Body of pancreas (tissue), 4 donors: ENCODE data around the gene PTPRN2.

Source experiments
- CTCF ChIP-seq, 7 experiments: fragments of 450-650 bp in 4 of 7; fragments of 200-600 bp in 3 of 7; sonication (generic) in 3 of 7; IDR thresholded peaks; one replicate each; pipeline ENCODE4 v1.5.1; 2016 to 2019; ENCODE audit warnings: antibody characterized with exemption in 7 of 7
- POLR2A ChIP-seq, 3 donors: fragments of 450-650 bp; IDR thresholded peaks; one replicate each; pipeline ENCODE4 v1.6.1; 2016; ENCODE audit warnings: antibody characterized with exemption in 3 of 3, mild to moderate bottlenecking in 2 of 3

GRCh38 chr7:158187694-158187994 lies 400.0 kb downstream of the PTPRN2 start:
- TF ChIP-seq CTCF (IDR thresholded peaks at IDR 0.05) = no peak
- TF ChIP-seq POLR2A (IDR thresholded peaks at IDR 0.05) = no peak
